Stimulated activated CD4-positive, alpha-beta T cell treated with anti-CD3 and anti-CD28 coated beads, Interleukin-15, amount 100 ng/mL, for 48 hours (primary cell): ENCODE data around the gene TSPAN9.

Experiments used
- DNase-seq, 2 donors: peaks; one replicate each; pipeline ENCODE4 v3.0.0-alpha.2; 2020; ENCODE audit warnings: low read depth in 2 of 2

The TSPAN9 gene

DNA sequence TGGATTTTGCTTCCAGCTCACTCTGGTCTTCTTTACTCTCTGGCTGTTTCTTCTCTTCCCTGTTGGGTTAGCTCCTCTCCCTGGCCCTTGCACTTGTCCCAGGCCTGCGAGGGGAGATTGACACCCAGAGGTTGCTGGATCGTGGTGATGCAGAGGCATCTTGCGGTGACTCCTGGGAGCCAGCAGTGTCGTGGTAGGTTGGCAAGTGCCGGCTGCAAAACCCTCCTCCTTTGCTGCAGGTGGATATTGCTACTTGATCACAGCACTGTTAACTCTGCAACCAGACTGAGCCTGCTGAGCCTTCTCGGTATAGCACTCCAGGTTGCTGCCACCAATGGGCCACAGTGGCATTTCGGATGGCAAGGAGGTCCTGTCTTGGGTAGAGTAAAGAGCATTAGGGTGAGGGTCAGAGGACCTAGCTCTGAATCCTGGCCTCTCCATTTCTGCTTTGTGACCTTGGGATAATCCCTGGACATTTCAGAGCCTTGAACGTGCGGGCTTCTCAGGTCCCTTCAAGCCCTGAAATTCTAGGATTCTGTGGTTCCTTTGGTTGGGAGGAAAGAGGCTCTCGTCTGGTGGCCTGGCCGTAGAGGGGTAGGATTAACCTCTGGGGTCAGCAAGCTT lies 87.4 kb downstream of the TSPAN9 start:
- DNase-seq = no peak

DNA sequence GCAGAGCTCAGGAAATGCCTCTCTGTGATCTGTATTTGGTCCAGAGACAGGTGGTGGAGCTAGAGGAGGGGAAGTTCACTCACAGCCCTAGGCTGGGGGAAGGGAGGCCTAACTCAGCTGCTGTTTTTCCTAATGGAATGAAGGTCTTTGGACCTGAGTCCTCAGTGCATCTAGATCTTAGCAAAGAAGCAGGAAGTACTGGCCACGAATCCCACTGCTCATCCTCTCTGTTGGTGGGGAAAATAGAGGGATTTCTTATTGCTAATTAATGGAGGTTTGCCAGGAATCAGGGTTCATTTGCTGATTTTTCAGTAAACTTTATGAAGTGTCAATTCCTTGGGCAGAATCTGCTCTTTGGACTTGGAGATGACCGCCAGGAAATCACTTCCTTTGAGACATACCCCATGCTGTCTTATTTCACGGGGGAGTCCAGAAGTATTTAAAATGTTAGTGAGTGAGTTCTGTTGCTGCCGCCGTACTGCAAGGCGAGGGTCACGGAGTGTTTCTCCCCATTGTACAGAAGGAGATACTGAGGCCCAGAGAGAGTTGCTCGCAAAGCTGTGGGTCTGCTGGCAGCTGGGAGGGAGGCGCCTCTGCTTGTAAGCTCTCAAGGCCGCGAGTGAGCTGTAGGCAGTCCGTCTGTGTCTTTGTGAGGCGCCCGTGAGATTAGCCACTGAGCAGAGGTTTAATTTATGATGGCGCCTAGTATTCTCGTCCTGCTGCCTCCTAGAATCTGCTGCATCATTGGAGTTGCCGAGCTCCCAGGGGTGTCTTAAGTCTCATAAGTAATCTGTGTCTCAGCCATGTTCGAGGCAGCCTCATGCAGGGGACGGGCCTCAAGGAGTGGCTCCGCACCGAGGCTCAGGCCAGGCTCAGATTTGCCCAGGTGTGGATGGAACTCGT lies 88.2 kb downstream of the TSPAN9 start:
- DNase-seq = no peak

DNA sequence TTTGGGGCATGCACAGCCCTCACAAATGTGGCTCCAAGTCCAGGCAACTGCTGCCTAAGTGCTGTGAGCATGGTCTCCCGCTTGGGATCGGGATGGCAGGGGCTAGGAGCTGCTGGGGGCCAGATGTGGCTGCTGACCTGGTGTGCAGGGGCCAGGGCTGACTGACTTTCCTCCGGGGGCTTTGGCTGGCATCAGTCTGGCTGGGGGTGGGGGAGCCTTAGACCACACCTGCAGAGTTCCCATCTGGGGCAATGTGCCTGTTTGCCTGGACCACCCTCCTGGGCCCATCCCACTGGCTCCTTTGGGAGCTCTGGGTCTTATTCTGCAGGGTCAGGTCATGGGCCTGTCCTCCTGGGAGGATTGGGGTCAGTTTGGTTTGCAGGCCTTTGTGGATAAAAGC lies 90.5 kb downstream of the TSPAN9 start:
- DNase-seq = no peak

DNA sequence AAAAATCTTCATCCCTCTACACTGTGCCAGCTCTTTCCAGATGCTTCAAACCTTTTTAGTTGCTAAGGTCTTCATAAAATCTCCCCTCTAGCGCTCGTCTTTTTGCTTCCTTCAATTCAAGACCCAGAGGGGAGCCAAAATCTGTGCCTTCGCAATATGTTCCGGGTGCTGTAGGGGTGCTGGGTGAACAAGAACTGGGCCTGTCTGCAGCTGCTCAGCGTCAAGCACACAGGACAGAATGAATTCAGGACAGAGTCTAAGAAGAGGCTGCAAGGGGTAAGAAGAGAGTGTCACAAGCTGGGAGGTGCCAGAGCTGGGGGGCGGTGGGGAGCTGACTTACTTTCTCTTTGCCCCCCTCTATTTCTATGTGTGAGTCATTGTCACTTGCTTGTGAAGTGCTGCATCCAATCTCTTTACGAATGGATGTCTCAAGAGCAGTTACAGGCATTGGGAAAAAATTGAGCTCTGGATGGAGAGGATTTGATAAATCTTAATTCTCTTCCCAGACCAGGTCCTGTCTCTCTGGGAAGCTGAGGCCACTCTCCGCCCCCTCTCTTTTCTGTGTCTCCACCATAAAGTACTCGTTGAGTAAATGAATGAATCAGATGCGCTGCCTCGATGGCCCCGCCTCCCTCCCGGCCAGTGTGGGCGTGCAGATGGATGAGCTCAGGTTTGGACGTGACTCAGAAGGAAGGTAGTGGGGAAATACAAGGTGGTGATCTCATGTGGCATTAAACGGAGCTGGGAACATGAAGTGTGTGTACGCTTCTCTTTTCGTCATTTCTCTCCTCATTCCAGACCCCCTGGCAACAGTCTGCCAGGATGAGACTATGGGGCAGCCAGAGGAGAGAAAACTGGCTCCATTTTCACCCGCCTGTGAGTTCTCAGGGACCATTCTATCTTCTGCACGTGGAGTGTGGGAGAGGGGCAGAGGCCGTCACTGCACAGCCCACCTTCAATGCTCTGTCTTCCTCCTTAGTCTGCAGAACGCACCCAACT lies 91.3 kb downstream of the TSPAN9 start:
- peak; percentile 51 to 64 for DNase-seq

DNA sequence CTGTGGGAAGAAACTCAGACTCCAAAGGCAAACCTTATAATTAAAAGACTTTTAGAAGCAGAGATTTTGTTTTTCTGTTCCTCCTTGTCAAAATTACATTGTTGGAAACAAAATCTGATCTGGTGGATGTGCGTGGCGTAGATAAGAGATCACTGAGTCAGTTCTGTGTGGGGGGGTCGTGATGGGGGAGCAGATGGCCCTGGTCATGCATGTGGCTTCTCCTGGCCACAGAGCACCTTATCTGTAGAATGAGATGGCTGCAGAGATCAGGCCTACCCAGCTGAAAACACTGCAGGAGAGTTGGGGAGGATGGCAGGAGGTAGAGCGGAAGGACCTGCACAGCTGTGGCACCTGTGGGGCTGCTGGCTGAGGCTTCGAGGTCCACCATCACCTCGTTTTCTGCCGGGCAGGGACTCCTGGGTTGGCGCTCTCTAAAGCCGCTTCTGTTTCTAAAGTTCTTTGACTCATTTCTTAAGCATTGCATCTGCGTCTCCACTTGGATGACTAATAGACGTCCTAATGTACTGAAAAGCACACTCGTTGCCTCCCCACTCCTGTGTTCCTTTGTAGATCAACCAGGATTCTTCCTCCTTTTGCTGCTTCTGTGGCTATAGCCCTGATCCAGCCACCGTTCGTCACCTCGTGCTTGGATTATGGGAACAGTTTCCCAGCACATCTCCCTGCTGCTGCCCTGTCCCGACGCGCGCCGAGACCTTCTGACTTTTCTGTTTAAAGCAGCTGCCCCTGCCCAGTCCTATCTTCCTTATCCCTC lies 93.4 kb downstream of the TSPAN9 start:
- DNase-seq = no peak

DNA sequence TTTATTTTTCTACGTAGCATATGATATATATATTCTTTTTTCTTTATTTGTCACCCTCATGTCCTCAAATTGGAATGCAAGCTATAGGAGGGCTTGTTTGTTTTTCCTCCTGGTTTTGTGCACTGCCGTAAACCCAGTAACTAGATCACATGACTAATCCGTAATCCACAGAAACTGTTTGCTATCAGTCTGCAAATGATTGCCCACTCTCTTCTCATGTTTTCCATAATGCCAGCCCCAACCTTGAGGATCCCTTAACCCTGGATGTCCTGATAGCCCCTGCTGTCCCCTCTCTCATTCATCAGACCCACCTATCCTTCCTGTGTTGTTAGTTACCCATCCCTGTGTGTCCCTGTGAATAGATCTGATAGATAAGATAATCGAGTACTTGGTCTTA lies 94.0 kb downstream of the TSPAN9 start:
- no peak for DNase-seq

DNA sequence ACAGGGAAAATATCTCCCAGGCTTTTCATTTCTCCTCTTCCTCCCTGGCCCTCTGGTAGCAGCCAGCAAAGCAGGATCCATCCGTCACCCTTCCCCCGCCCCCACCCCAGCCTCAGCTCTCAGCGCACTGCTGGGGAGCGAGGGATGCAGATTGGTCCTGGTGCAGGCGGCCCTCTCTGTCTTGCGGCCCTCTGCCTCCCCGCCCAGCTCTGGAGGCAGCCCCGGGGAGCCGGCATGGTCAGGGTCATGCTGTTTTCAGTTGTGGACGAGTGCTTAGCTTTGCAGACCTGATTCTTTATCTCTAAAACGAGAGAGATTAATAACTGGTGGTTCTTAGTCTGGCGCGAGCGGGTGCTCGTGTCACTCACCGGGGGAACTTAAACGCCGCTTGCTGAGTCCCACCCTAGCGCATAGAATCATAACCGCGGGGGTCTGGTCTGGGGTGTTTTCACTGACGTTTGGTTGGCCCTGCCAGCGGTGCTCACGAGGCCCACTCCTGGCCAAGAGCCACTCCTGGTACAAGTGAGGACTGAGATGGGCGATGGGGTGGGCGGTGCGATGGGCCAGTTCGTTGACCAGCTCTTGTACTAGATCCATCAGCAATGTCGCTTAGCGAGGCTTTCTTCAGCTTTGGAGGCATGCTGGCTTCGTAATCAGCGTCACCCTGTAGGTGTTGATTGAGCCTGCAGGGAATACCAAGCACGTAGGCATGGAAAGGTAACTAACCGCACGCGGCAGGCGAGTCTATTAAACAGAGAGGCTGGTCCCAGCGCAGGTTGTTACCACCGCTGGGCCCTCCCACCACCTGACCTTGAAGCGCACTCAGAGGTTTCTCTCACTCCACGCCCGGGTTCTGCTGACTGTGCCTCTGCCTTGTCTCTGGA lies 95.2 kb downstream of the TSPAN9 start:
- DNase-seq = no peak

DNA sequence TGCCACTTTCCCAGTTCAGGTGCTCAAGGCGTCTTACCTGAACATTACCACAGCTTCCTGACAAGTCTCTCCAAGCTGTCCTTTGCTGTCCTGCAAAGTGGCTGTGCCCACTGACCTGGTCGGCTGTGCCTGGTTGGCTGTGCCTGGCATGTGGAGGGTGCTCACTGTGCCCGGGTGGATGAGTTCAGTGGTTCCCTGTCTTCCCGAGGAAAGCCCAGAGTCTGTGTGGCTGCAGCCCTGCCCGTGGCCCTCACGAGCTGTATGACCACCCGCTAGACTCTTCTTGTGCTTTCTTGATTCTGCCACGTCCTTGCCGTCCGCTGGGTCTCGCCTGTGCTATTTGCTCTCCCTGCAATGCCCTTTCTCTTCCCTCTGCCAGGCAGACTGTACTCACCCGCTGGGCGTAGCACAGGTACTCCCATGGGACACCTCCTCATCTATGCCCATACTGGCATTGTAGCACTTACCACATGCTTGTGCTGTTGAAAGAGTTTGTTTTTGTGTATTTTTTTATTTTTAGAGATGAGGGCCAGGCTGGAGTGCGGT lies 95.9 kb downstream of the TSPAN9 start:
- DNase-seq = no peak

DNA sequence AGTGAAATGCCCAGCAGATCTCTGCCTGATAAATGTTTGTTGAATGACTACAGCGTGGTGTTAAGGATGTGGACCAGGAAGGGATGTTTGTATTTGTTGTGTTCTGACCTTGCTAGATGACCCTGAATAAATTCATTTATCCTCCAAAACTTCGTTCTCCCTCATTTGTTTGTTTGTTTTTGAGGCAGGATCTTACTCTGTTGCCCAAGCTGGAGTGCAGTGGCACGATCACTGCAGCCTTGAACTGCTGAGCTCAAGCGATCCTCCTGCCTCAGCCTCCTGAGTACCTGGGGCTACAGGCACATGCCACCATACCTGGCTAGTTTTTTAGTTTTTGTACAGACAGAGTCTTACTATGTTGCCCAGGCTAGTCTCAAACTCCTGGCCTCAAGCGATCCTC lies 96.7 kb downstream of the TSPAN9 start:
- DNase-seq = no peak

DNA sequence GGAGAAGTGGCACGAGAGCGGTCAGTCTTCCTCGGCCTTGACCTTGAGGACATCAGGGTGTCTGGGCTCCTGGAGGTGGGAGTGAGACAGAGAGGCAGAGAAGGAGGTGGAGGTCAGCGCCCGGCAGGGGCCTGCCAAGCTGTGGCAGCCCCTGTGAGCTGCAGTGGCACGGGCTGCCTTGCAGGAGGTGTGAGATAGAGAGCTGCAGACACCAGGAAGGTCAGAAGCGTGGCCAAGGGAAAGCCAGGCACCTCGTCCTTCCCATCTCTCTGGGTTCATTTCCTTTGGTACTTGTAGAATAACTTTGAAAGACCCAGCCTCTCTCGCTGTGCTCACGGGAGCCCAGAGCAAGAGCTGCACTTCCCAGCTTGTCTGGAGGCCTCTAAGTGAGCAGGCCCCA lies 98.1 kb downstream of the TSPAN9 start:
- no peak for DNase-seq

DNA sequence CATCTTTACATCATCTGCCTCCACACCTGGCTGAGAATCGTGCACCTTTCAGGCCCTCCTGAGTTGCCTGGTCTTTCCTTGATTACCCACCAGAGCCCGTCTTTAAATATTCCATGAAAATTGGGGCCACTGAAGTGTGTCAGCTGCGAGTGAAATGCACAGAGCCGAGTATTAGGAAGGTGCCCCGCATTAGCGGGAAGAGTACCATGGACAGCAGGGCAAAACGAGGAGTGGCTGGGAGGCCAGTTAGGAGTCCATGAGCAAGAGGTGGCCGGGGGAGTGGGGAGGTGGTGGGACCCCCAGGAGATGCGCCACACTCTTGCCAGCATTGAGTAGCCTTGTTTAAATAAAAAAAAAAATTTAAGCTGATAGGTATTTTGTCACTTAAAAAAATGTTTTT lies 99.6 kb downstream of the TSPAN9 start:
- no peak for DNase-seq

DNA sequence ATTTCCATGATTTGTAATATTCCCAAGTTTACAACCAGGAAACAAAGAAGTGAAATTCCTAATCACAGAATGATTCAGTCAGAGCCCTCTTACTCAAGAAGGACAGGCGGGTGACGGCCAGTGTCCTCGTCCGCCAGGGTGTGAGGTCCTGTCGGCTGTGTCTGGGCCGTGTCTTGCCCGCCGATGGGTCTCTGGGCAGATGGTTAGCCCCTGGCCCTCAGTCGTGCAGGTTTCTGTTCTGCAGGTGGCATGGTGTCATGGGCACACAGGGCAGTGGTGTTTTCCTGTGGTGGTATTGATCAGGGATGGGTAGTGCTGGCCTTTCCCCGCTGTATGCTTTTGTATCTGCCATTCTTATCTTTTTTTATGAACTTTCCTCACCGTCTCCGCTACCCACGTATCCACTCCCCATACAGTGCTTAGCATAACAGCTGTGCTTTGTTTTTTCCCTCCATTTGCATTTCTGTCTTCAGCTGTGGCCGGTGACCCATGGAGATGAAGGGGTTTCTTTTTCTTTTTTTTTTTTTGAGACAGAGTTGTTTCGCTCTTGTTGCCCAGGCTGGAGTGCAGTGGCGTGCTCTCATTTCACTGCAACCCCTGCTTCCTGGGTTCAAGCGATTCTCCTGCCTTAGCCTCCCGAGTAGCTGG lies 100.7 kb downstream of the TSPAN9 start:
- no peak for DNase-seq

DNA sequence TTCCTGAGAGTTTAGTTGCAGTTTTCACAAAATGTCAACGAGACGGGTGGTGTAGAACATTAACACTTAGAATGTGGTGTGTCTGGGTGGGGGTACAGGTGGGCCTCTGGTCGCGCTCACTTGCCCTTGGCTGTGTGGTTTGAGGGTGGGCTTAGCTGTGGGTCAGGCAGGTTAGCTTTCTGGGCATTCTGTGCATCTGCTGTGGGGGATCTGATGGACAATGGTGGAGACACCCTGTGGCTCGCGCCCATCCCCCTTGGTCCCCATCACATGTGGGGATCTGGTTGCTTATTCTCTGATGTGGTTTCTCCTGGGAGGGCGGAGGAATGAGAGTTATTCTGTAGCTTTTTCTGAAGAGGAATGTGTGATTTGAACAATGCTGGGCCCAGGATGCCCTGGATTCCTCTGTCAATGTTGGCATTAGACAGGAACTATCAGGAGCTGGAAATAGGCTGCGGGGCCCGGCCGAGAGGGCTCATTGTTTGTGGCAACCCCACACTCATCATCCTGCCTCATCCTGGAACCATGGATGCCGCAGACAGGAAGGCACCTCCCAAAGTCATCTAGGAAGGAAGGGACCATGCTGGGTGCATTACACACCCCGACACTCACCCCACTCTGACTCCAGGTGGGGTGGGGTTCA lies 101.6 kb downstream of the TSPAN9 start:
- no peak for DNase-seq

DNA sequence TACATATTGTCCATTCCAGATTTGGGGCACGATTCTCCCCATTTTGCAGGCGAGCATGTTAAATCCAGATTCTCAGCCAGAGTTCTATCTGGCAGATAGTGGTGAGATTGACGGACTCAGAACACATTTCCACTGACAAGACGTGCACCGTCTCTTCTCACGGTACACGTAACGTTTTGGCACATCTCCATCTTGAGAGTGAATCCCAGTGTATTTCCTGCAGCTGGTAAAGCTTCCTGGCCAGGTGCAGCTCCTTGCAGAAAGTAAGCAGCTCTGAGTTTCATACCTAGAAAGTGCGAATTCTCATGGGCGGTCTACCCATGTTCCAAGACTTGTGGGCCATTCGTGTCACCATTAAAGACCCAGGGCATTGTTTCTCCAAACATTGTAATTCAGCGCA lies 102.6 kb downstream of the TSPAN9 start:
- no peak for DNase-seq

DNA sequence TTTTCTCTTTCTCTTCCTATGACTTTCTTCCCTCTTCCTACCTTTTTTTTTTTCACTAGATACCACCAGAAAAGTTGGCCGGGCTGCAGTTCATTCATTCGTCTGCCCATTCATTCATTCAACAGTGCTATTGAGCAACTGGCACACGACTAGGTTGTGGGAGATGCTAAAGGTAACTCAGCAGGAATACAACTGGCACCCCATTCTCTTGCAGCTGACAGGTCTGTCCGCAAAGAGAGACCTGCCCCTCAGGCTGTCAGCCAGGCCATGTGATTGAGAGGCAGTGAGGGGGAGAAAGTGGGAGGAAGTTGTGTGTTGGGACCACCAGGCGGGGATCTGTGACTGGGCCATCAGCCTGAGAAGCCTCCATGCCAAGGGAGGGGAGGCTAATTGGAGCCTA lies 105.2 kb downstream of the TSPAN9 start:
- no peak for DNase-seq

DNA sequence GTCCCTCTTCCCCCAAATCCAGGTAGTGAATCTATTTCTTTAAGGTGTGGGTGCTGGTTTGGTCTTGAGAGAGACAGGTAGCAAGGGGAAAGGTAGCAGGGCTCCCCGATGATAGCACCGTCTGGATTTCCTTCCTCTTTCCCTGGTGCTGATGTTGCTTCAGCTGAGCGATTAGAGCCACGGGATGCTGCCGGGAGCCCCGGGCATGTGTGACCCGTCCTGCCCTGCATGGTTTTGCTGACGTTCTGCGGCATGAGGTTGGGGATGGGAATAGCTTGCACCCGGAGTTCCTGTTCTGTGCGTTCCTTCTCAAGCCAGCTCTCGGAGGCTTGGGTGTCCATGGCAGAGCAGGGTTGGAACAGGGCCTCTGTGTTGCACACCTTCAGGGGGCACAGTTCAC lies 107.3 kb downstream of the TSPAN9 start:
- DNase-seq = no peak

DNA sequence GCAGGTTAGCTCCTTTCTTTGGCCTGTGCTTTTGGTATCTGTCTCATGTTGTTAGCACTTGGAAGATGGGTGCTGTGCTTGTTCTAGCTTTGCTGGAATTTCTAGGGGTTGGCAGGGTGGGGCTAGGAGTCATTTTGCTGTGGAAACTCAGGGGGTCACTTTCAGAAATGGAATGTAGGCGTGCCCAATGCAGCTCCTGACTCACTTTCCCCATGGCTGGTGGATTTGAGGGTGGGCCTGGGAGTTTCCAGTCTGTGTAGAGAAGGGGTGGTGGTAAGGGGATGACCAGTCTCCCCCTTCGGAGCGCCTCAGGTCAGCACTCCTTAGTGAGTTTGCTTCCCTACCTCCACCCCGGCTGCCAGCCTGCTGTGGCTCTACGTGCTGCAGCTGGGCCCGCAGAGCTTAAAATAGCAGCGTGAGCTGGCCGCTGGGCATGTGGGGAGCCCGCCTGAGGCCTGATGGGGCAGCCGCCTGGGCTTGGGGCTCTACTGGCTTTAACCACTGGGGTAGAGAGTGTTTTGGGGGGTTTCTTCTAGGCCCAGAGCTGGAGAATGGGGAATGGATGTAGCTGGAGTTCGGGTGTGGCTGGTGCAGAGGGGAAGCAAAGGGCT lies 108.2 kb downstream of the TSPAN9 start:
- no peak for DNase-seq

DNA sequence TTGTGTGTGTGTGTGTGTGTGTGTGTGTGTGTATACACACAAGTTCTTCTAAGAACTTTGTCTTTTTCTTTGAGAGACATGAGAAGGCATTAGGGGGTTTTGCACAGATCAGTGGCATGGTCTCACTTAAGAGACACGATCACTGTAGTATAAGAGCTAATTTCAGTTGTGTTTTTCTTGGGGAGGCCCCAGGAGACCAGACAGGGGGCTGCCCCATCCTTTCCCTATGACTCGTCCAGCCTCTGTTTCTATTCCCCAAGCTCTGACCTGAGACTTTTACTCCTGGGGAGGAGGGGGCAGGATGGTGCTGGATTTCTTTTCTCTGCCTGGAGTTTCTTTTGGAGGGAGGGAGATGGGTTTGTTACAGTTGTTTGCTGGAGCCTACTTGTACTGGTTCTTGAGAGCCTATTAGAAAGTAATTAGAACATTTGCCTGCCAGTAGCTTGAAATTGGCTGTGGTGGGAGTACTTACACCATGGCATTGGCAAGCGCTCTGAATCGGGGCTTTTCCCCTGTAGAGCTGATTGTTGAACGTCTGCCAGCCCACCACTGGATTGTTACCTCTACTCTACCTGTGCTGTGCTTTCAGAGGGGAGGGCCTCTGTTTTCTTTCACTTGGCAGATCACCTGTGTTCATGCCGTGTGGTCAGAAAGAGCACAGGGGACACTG lies 109.5 kb downstream of the TSPAN9 start:
- DNase-seq = no peak
